DMS79 treated with DMSO at 0.1 percent for 48 hours (cell line): ENCODE data around the gene SNRPB.

ENCODE experiments used
- DNase-seq: peaks from one replicate; lab custom pipeline; 2025; lab: John Stamatoyannopoulos, UW

SNRPB gene

GRCh38 chr20:2420510-2420909 lies 50.1 kb downstream of the SNRPB start:
- DNase-seq = no peak

- DNase-seq = no peak
These were observed 52.2 kb downstream of the SNRPB start for GRCh38 chr20:2418388-2418787.

- DNase-seq = no peak
These were observed 53.4 kb downstream of the SNRPB start for GRCh38 chr20:2417213-2417541.

GRCh38 chr20:2416541-2417212 lies 53.9 kb downstream of the SNRPB start:
- no peak for DNase-seq
